ENCODE results near the gene NNT.
"Not testable (repeated sequence)": the region's sequence is repeated elsewhere in the genome, so short reads cannot be mapped to it uniquely, and the experiment has no call there.

NNT gene

GRCh38 chr5:43627028-43627427 lies 24.0 kb downstream of the NNT start:
- DNase-seq (ENCODE audit: low spot score) = peak; percentile 52

- DNase-seq (ENCODE audit: low spot score) = peak; percentile 39
These were observed 28.4 kb downstream of the NNT start for GRCh38 chr5:43631182-43631910.

- DNase-seq (ENCODE audit: low spot score) = no peak
These were observed 31.6 kb downstream of the NNT start for GRCh38 chr5:43634621-43635020.

- no peak for DNase-seq (ENCODE audit: low spot score)
These were observed 32.4 kb downstream of the NNT start for GRCh38 chr5:43635374-43635773.

- no peak for DNase-seq (ENCODE audit: low spot score)
These were observed 33.1 kb downstream of the NNT start for GRCh38 chr5:43636076-43636475.

- DNase-seq (ENCODE audit: low spot score) = no peak
These were observed 34.4 kb downstream of the NNT start for GRCh38 chr5:43637416-43637815.

- no peak for DNase-seq (ENCODE audit: low spot score)
These were observed 35.1 kb downstream of the NNT start for GRCh38 chr5:43638107-43638506.

GRCh38 chr5:43638546-43638945 lies 35.6 kb downstream of the NNT start:
- DNase-seq (ENCODE audit: low spot score) = no peak

- DNase-seq (ENCODE audit: low spot score) = no peak
These were observed 36.6 kb downstream of the NNT start for GRCh38 chr5:43639566-43639965.

GRCh38 chr5:43642428-43642827 lies 39.4 kb downstream of the NNT start:
- no peak for DNase-seq (ENCODE audit: low spot score)

GRCh38 chr5:43643327-43643726 lies 40.3 kb downstream of the NNT start:
- DNase-seq (ENCODE audit: low spot score) = no peak

GRCh38 chr5:43643750-43644149 lies 40.8 kb downstream of the NNT start:
- no peak for DNase-seq (ENCODE audit: low spot score)

- no peak for DNase-seq (ENCODE audit: low spot score)
These were observed 44.0 kb downstream of the NNT start for GRCh38 chr5:43646992-43647391.

- no peak for DNase-seq (ENCODE audit: low spot score)
These were observed 44.8 kb downstream of the NNT start for GRCh38 chr5:43647789-43648188.

GRCh38 chr5:43648499-43649124 lies 45.6 kb downstream of the NNT start:
- DNase-seq (ENCODE audit: low spot score) = no peak

GRCh38 chr5:43649256-43649655 lies 46.3 kb downstream of the NNT start:
- no peak for DNase-seq (ENCODE audit: low spot score)

- no peak for DNase-seq (ENCODE audit: low spot score)
These were observed 49.7 kb downstream of the NNT start for GRCh38 chr5:43652537-43653302.

- DNase-seq (ENCODE audit: low spot score) = no peak
These were observed 55.5 kb downstream of the NNT start for GRCh38 chr5:43658509-43658908.

- DNase-seq (ENCODE audit: low spot score) = no peak
These were observed 56.1 kb downstream of the NNT start for GRCh38 chr5:43659075-43659474.

GRCh38 chr5:43661102-43661501 lies 58.1 kb downstream of the NNT start:
- DNase-seq (ENCODE audit: low spot score) = no peak

- no peak for DNase-seq (ENCODE audit: low spot score)
These were observed 60.9 kb downstream of the NNT start for GRCh38 chr5:43663916-43664315.

- no peak for DNase-seq (ENCODE audit: low spot score)
These were observed 61.6 kb downstream of the NNT start for GRCh38 chr5:43664501-43665040.

GRCh38 chr5:43665749-43666148 lies 62.8 kb downstream of the NNT start:
- DNase-seq (ENCODE audit: low spot score) = not testable (repeated sequence)
